WTC11 (cell line): ENCODE data around the gene ABCB1. TPM values are rescaled to one million over a fixed set of nuclear protein-coding genes. Genes with fewer than 3 reads are reported as not detected.

ENCODE experiments used
- ATAC-seq: fragments of 200-7000 bp; cut with Tn5 transposase; 2 replicates; pipeline ENCODE4 v1.10.0; 2021; ENCODE audit warnings: mild to moderate bottlenecking, moderate library complexity
- CTCF ChIA-PET: fragments of 300-600 bp; sonication (Branson Sonifier 250); formaldehyde crosslinking; loops from one replicate; lab custom pipeline; 2021; ENCODE audit warnings: antibody characterized with exemption; lab: Charles Lee
- POLR2A ChIA-PET: fragments of 350-600 bp; sonication (Branson Sonifier 250); formaldehyde crosslinking; loops from one replicate; lab custom pipeline; 2021; ENCODE audit warnings: antibody characterized with exemption; lab: Charles Lee
- DNase-seq: peaks from one replicate; pipeline ENCODE4 v3.0.0; 2021; ENCODE audit warnings: low spot score
- H3K27ac Mint-ChIP-seq: 2 replicates; pipeline ENCODE4 v1.8.0; 2021; ENCODE audit warnings: mixed read lengths
- H3K27me3 Mint-ChIP-seq: 2 replicates; pipeline ENCODE4 v1.8.0; 2021; ENCODE audit warnings: low read depth, mild to moderate bottlenecking, moderate library complexity, mixed read lengths
- H3K36me3 Mint-ChIP-seq: 2 replicates; pipeline ENCODE4 v1.8.0; 2021; ENCODE audit warnings: mixed read lengths
- H3K4me1 Mint-ChIP-seq: 2 replicates; pipeline ENCODE4 v1.8.0; 2022; ENCODE audit warnings: mixed read lengths
- H3K4me3 Mint-ChIP-seq: 2 replicates; pipeline ENCODE4 v1.8.0; 2021; ENCODE audit warnings: mild to moderate bottlenecking, moderate library complexity, mixed read lengths
- H3K9me3 Mint-ChIP-seq: 2 replicates; pipeline ENCODE4 v1.8.0; 2021; ENCODE audit warnings: mixed read lengths
- MYBL2 ChIP-seq: sonication (generic); formaldehyde crosslinking; IDR thresholded peaks from 2 replicates; pipeline ENCODE4 v1.8.1; 2023; ENCODE audit warnings: mild to moderate bottlenecking, moderate library complexity, missing genetic modification reagents
- RORB ChIP-seq: fragments of 250-450 bp; sonication (Bioruptor Pico); IDR thresholded peaks from 2 replicates; pipeline ENCODE4 v1.9.0; 2021; ENCODE audit warnings: mild to moderate bottlenecking
- TCF7 ChIP-seq: sonication (generic); formaldehyde crosslinking; IDR thresholded peaks from 2 replicates; pipeline ENCODE4 v1.8.0; 2022; ENCODE audit warnings: mild to moderate bottlenecking, low read depth, missing genetic modification reagents, moderate library complexity
- ZBTB21 ChIP-seq: sonication (generic); formaldehyde crosslinking; IDR thresholded peaks from 2 replicates; pipeline ENCODE4 v1.8.1; 2023; ENCODE audit warnings: mild to moderate bottlenecking, missing genetic modification reagents, borderline replicate concordance
- total RNA-seq: library from RNA; stranded (reverse); gene quantifications from 3 replicates; pipeline ENCODE4 v1.2.3, GENCODE V29; 2021
- TF ChIP-seq, protein P1 (sequence below): fragments of 250-450 bp; sonication (Bioruptor Pico); IDR thresholded peaks from 2 replicates; pipeline ENCODE4 v2.1.2; 2022; ENCODE audit warnings: mild to moderate bottlenecking, moderate library complexity
- TF ChIP-seq, protein P2 (sequence below): sonication (generic); formaldehyde crosslinking; IDR thresholded peaks from 2 replicates; pipeline ENCODE4 v1.8.0; 2022; ENCODE audit warnings: missing genetic modification reagents
- TF ChIP-seq, protein P3 (sequence below): sonication (generic); formaldehyde crosslinking; IDR thresholded peaks from 2 replicates; pipeline ENCODE4 v1.8.1; 2023; ENCODE audit warnings: mild to moderate bottlenecking, missing genetic modification reagents
- TF ChIP-seq, protein P4 (sequence below): sonication (generic); formaldehyde crosslinking; IDR thresholded peaks from 2 replicates; pipeline ENCODE4 v1.8.0; 2022; ENCODE audit warnings: mild to moderate bottlenecking, missing genetic modification reagents
- TF ChIP-seq, protein P5 (sequence below): fragments of 200-600 bp; IDR thresholded peaks from 2 replicates; pipeline ENCODE4 v1.8.0; 2022; ENCODE audit warnings: antibody characterized with exemption
- TF ChIP-seq, protein P6 (sequence below): sonication (generic); formaldehyde crosslinking; IDR thresholded peaks from 2 replicates; pipeline ENCODE4 v1.8.1; 2022; ENCODE audit warnings: missing genetic modification reagents, borderline replicate concordance

Gene ABCB1
- total RNA-seq, 1 experiment from 2014 or later = 0.94 TPM

DNA sequence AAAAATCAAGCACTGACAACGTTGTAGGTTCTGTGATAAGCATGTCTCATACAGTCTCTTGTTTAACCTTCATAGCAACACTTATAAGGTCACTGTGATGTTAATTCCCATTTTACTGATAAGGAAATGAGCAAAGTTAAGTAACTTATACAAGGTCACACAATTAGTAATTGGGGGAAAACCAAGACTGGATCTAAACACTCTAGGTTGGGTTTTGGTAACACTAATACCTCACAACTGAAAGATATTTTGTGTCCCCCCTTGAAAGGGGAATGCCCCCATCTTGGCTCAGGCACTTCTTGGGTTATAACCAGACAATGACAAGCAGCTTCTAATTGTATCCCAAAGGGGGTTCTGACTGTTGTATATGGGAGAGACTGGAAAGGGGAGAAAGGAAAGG, 89.2 kb downstream of the ABCB1 start (continued):
- TF ChIP-seq, protein P1, sequence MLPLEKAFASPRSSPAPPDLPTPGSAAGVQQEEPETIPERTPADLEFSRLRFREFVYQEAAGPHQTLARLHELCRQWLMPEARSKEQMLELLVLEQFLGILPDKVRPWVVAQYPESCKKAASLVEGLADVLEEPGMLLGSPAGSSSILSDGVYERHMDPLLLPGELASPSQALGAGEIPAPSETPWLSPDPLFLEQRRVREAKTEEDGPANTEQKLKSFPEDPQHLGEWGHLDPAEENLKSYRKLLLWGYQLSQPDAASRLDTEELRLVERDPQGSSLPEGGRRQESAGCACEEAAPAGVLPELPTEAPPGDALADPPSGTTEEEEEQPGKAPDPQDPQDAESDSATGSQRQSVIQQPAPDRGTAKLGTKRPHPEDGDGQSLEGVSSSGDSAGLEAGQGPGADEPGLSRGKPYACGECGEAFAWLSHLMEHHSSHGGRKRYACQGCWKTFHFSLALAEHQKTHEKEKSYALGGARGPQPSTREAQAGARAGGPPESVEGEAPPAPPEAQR (CRISPR knock-in tag) = no peak

DNA sequence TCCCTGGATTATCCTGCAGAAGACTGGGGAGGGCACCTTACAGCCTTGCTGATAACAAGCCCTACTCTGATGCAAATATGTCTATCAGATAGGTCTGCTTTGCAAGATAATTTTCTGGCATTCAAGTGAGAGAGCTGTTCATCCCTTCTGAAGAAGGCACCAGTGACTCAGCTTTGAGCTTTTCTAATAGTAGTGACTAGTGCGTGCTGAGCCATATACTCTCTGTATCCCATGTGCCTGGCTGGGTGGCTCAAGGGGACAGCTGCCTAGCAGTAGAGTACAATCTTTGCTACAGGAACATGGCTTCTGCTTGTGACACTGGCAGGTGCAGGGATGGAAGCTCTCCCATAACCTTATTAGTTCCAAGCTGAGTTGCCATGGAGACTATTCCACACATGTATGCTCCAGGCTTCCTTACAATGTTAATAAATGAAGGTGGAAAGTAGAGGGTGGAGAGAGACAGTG, 90.2 kb downstream of the ABCB1 start:
- TF ChIP-seq MYBL2 (CRISPR knock-in tag) = no peak
- TF ChIP-seq, protein P2, sequence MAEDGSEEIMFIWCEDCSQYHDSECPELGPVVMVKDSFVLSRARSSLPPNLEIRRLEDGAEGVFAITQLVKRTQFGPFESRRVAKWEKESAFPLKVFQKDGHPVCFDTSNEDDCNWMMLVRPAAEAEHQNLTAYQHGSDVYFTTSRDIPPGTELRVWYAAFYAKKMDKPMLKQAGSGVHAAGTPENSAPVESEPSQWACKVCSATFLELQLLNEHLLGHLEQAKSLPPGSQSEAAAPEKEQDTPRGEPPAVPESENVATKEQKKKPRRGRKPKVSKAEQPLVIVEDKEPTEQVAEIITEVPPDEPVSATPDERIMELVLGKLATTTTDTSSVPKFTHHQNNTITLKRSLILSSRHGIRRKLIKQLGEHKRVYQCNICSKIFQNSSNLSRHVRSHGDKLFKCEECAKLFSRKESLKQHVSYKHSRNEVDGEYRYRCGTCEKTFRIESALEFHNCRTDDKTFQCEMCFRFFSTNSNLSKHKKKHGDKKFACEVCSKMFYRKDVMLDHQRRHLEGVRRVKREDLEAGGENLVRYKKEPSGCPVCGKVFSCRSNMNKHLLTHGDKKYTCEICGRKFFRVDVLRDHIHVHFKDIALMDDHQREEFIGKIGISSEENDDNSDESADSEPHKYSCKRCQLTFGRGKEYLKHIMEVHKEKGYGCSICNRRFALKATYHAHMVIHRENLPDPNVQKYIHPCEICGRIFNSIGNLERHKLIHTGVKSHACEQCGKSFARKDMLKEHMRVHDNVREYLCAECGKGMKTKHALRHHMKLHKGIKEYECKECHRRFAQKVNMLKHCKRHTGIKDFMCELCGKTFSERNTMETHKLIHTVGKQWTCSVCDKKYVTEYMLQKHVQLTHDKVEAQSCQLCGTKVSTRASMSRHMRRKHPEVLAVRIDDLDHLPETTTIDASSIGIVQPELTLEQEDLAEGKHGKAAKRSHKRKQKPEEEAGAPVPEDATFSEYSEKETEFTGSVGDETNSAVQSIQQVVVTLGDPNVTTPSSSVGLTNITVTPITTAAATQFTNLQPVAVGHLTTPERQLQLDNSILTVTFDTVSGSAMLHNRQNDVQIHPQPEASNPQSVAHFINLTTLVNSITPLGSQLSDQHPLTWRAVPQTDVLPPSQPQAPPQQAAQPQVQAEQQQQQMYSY (CRISPR knock-in tag) = no peak
- TF ChIP-seq, protein P3, sequence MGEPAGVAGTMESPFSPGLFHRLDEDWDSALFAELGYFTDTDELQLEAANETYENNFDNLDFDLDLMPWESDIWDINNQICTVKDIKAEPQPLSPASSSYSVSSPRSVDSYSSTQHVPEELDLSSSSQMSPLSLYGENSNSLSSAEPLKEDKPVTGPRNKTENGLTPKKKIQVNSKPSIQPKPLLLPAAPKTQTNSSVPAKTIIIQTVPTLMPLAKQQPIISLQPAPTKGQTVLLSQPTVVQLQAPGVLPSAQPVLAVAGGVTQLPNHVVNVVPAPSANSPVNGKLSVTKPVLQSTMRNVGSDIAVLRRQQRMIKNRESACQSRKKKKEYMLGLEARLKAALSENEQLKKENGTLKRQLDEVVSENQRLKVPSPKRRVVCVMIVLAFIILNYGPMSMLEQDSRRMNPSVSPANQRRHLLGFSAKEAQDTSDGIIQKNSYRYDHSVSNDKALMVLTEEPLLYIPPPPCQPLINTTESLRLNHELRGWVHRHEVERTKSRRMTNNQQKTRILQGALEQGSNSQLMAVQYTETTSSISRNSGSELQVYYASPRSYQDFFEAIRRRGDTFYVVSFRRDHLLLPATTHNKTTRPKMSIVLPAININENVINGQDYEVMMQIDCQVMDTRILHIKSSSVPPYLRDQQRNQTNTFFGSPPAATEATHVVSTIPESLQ (CRISPR knock-in tag) = no peak
- no peak for TF ChIP-seq ZBTB21 (CRISPR knock-in tag)
- TF ChIP-seq, protein P4, sequence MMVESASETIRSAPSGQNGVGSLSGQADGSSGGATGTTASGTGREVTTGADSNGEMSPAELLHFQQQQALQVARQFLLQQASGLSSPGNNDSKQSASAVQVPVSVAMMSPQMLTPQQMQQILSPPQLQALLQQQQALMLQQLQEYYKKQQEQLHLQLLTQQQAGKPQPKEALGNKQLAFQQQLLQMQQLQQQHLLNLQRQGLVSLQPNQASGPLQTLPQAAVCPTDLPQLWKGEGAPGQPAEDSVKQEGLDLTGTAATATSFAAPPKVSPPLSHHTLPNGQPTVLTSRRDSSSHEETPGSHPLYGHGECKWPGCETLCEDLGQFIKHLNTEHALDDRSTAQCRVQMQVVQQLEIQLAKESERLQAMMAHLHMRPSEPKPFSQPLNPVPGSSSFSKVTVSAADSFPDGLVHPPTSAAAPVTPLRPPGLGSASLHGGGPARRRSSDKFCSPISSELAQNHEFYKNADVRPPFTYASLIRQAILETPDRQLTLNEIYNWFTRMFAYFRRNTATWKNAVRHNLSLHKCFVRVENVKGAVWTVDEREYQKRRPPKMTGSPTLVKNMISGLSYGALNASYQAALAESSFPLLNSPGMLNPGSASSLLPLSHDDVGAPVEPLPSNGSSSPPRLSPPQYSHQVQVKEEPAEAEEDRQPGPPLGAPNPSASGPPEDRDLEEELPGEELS = no peak
- Mint-ChIP-seq H3K27ac (no peak overlapping the region), H3K4me1 (peaks cover 19% of the 10 kb centered on the region), H3K4me3 (no peak overlapping the region), H3K9me3 (no peaks in the 10 kb centered on the region), H3K27me3 (no peaks in the 10 kb centered on the region; the same call in 1 of the 2 replicates), H3K36me3 (no peaks in the 10 kb centered on the region)
- ChIA-PET POLR2A (no interaction called here), CTCF (no interaction called here)
- DNase-seq (no peak), ATAC-seq (peak; percentile 16; the same call in 1 of the 2 replicates)

DNA sequence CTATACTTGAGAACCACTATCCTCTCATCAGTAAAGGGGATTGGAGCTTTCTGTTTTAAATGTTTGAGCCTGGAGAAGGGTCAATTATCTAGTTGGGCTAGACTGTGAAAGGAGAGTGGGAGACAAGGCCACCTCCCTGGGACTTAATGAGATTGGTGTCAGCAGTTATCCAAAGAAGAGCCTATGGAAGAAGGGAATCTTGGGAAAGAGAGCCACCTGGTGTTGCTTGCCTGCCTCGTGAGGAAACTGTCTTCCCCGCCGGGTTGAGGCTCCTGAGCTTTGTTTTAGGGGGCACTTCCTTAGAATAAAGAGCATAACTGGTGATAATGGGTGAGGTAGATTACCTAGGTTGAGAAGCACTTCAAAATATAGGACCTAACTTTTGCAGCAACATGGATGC, 93.2 kb downstream of the ABCB1 start:
- CTCF ChIA-PET = interaction anchor here (0.8 to 2.4 kb wide), 4 partner anchors 43 to 195 kb away, joined by 3 to 10 read pairs (median 5); partner anchors contain the start of gene ABCB1
- ATAC-seq = peak; percentile 76

More for the DNA sequence above, 93.2 kb downstream of the ABCB1 start:
- POLR2A ChIA-PET = no interaction called here
- Mint-ChIP-seq H3K36me3 (no peaks in the 10 kb centered on the region), H3K4me1 (peaks cover 13% of the 10 kb centered on the region), H3K27ac (no peak overlapping the region), H3K27me3 (no peaks in the 10 kb centered on the region; the same call in 1 of the 2 replicates), H3K9me3 (no peaks in the 10 kb centered on the region), H3K4me3 (no peak overlapping the region)
- TF ChIP-seq, protein P5, sequence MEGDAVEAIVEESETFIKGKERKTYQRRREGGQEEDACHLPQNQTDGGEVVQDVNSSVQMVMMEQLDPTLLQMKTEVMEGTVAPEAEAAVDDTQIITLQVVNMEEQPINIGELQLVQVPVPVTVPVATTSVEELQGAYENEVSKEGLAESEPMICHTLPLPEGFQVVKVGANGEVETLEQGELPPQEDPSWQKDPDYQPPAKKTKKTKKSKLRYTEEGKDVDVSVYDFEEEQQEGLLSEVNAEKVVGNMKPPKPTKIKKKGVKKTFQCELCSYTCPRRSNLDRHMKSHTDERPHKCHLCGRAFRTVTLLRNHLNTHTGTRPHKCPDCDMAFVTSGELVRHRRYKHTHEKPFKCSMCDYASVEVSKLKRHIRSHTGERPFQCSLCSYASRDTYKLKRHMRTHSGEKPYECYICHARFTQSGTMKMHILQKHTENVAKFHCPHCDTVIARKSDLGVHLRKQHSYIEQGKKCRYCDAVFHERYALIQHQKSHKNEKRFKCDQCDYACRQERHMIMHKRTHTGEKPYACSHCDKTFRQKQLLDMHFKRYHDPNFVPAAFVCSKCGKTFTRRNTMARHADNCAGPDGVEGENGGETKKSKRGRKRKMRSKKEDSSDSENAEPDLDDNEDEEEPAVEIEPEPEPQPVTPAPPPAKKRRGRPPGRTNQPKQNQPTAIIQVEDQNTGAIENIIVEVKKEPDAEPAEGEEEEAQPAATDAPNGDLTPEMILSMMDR = 0 out of 2 replicates have a peak, but pooled peaks have one; percentile 20
- TF ChIP-seq RORB (CRISPR knock-in tag) (no peak), TCF7 (CRISPR knock-in tag) (no peak)
- TF ChIP-seq, protein P6, sequence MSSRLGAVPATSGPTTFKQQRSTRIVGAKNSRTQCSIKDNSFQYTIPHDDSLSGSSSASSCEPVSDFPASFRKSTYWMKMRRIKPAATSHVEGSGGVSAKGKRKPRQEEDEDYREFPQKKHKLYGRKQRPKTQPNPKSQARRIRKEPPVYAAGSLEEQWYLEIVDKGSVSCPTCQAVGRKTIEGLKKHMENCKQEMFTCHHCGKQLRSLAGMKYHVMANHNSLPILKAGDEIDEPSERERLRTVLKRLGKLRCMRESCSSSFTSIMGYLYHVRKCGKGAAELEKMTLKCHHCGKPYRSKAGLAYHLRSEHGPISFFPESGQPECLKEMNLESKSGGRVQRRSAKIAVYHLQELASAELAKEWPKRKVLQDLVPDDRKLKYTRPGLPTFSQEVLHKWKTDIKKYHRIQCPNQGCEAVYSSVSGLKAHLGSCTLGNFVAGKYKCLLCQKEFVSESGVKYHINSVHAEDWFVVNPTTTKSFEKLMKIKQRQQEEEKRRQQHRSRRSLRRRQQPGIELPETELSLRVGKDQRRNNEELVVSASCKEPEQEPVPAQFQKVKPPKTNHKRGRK (CRISPR knock-in tag) = no peak
- DNase-seq = no peak
